HUDEP-2 (cell line): ENCODE measurements around the gene ZMIZ2.
A peak's percentile ranks its signal among the peaks of the same experiment; 100 is the strongest.
"Not testable (repeated sequence)": the region's sequence is repeated elsewhere in the genome, so short reads cannot be mapped to it uniquely, and the experiment has no call there.

ENCODE experiments used
- DNase-seq, 76 experiments: peaks; one replicate each; lab custom pipeline; 2025; ENCODE audit not compliant: unreplicated experiment in 76 of 76; lab: John Stamatoyannopoulos, UW

ZMIZ2 gene

DNA sequence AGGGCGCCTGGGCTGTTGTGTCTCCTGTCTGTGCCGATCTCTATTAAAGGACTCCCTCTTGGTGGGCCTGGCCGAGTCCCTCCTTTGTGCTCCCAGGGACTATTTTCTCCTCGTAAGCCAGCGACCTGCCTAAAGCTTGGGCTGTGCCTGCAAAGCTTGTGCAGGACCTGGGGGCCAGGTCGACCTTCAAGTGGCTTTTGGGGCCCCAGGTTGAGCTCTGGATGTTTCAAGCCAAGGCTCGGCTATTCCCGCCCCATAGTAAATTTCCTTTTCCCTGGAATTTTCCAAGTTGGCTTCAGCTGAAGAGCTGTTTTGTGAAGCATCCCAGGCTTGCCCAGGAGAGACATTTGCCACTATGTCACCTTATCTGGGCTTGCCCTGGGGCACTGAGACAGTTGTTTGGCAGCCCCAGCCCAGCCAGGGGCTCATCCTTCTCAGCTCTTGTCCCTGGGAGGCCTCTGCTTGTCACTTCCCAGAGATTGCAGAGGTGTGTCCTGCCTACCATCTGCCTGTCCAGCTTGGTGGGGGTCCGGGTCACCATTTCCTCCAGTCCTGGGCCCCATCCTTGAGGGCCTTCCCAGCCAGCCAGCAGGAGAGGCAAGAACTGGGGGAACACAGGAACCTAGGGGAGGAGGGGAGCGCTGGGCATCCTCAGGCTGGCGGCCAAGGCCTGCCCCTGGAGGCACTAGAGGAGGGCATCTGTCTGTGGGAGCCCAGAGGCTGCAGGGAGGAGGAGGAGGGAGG, 20.2 kb downstream of the ZMIZ2 start:
- DNase-seq, result peak in 8 of 76 experiments; percentile 3 to 44 (median 14)

GRCh38 chr7:44769376-44769775, 20.7 kb downstream of the ZMIZ2 start:
- no peak for DNase-seq

DNA sequence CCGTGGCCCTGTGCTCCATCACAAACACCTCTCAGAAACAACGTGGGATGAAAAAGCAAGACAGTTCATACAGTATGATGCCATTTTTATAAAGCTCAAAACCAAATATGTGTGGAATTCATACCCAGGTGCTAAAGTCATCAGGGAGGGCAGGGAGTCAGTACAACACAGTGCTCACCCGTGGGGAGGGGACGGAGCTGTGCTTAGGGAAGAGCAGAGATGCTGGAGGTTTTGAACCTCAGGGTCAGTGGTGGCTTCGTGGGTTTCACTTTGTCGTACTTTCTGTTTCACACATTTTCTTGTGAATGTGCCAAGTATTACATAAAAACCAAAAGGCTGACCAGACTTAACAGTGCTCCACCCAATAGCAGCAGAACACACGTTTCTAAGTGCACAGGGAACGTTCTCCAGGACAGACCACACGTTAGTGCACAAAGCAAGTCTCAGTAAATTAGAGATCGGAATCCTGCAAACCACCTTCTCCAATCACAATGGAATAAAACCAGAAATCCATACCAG, 21.2 kb downstream of the ZMIZ2 start:
- peak in 3 of 76 experiments; percentile 5 to 20 (median 13) for DNase-seq

DNA sequence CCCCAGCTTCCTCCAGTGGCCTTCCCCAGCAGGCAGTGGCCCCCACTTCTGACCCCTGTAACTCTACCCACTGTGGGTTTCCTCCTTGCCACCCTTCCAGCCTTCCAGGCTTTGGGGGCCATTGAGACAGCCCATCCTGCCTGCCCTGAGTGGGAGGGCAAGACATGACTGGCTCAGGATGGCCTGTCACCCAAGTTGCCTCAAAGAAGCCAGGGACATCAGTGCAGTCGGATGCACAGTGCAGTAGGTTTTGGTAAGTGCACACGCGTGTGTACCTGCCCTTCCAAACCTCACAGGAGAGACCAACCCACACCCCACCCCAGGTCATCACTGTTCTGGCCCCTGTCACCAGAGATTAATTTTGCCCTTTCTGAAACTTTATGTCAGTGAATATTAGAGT, 22.7 kb downstream of the ZMIZ2 start:
- no peak for DNase-seq

- DNase-seq, result no peak
Measured at GRCh38 chr7:44772440-44772839, 23.8 kb downstream of the ZMIZ2 start.

GRCh38 chr7:44772867-44773266, 24.2 kb downstream of the ZMIZ2 start:
- DNase-seq, result no peak

- not testable (repeated sequence) for DNase-seq
Measured at GRCh38 chr7:44774486-44774885, 25.8 kb downstream of the ZMIZ2 start.

DNA sequence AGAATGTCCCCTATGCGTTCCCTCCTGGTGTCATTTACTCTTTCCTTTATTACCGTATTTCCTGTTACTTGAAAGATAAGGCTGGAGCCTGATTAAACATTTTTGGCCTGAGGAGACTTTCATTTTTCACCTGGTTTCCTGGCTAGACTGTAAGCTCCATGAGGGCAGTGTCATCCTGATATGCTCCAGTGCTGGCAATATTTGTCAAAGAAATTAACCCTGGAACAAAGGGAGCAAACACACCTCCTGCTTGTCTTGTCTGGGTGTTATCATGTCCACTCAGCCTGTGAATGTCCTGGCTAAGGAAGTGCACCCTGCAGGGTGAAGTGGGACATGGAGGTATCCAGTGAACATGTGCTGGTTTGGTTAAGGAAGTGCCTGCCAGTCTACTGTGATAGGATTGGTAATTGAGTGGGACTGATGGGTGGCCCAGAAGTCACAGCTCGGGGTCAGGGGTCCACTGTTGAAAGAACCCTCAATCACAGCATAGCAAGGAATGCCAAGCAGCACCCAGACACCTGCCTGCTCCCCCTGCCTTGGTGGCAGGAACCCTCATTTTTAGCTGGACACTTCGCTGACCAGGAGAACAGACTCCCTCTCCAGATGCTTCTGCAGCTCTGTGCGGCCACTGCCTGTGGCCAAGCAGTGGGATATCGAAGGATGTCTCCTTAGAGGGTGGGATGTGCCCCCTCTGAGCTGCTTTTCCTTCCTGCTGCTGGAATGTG, 26.9 kb downstream of the ZMIZ2 start:
- DNase-seq, result no peak

DNA sequence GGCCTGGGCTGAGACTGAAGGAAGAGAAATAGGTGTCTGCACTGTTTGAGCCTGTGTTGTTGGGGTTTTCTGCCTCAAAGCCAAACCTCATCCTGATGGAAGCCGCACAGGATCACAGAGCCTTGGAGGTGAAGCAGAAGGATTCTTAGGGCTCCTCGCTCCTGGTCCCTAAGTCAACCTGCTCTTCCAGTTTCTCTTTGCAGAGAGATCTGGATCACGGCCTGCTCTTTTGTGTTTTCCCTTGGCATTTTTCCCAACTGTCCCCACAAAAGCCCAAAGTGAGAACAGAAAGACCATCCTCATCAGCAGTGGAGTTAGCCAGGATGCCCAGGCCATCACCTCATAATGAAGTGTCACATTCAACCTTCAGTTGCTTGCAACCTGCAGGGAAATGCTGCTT, 27.6 kb downstream of the ZMIZ2 start:
- DNase-seq, result no peak

DNA sequence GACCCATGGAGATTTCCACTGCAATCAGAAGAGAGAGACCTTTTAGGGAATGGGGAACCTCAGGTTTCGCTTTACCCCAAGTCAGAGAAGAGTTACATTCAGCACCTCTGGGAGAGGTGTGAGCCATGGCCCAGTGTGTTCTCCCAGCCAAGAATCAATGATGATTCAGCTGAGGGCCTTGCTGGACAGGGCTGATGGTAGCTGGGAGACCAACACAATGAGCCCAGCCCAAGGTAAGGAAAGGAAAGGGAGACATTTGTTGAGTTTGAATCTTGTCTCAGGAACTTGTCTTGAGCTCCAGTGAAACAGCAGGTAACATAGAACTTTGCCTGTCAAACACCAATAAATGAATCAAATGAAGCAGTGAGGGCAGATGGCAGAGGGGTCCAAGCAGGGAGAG, 33.8 kb downstream of the ZMIZ2 start:
- no peak for DNase-seq

GRCh38 chr7:44783407-44783806, 34.8 kb downstream of the ZMIZ2 start:
- no peak for DNase-seq

DNA sequence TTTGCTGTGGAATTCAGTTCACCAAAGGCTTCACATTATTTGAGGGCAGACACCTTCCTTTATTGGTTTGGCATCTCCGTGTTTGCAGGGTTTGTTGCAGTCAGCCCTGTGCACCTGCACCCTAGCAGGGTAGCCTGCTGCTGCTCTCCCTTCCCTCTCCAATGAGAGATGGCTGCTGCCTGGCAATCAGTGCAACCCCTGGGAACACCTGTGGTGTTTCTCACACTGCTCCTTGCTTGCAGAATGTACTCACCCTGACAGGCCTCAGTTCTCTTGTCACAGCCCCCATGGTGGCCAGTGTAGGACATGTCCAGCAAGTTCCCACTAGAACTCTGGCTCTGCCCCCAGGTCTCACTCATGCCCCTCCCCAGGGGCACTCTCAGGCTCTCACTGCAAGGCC, 35.7 kb downstream of the ZMIZ2 start:
- no peak for DNase-seq

- DNase-seq, result not testable (repeated sequence)
Measured at GRCh38 chr7:44785218-44785617, 36.6 kb downstream of the ZMIZ2 start.

GRCh38 chr7:44787041-44787440, 38.4 kb downstream of the ZMIZ2 start:
- no peak for DNase-seq

- no peak for DNase-seq
Measured at GRCh38 chr7:44787762-44788161, 39.1 kb downstream of the ZMIZ2 start.

GRCh38 chr7:44789990-44790389, 41.3 kb downstream of the ZMIZ2 start:
- DNase-seq, result no peak

GRCh38 chr7:44791278-44792219, 42.9 kb downstream of the ZMIZ2 start:
- DNase-seq, result no peak

DNA sequence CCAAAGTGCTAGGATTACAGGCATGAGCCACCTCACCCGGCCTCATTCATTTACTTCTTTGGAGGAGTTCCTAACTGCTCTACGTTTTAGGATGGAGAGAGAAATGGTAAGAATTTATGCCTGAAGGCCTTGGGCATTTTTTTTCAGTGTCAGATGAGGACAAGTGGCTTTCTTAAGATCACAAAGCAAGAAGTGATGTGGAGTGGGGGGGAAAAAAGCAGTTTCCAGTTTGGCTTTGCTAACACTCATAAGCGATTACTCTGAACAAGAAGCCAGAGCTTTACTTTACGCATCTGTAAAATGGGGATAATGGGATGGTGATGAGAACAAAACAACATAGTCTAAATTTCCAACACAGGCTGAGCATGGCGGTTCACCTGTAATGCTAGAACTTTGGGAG, 45.3 kb downstream of the ZMIZ2 start:
- DNase-seq, result no peak

DNA sequence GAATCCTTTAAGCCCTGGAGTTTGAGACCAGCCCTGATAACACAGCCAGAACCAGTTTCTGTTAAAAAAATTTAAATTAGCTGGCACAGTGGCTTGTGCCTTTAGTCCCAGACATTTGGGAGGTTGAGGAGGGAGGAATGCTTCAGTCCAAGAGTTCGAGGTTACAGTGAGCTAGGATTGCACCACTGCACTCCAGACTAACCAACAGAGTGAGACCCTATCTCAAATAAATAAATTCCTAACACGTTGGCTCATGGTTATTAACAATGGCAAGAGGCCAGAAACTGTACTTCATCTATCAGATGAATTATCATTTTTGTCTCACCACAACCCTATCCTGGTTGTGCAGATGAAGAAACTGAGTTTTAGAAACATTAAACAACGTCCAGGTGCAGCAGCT, 45.7 kb downstream of the ZMIZ2 start:
- DNase-seq, result no peak

GRCh38 chr7:44796034-44796503, 47.4 kb downstream of the ZMIZ2 start:
- peak in 19 of 76 experiments; percentile 33 to 88 (median 55) for DNase-seq
